ENCODE data around the gene GALNS.
"Not testable (repeated sequence)": the region's sequence is repeated elsewhere in the genome, so short reads cannot be mapped to it uniquely, and the experiment has no call there.

Gene GALNS

DNA sequence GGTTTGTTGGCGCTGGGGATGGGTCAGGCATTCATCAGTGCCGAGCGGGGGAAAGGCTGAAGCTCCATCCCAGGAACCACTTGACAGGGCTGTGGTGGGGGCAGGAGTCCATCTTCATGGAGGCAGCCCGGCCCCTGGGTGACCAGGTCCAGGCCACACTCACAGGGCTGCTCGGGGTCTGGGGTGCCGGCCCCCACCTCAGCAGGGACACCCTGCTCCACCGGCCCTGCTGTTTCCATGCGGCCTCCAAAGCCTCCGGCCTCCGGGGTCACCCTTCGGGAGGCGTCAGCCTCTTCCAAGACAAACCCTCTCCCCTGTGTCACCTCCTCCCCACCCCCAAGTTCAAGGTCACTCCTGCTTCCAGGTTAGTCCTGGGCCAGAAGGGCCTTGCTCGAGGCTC lies 22.1 kb downstream of the GALNS start:
- DNase-seq = no peak

DNA sequence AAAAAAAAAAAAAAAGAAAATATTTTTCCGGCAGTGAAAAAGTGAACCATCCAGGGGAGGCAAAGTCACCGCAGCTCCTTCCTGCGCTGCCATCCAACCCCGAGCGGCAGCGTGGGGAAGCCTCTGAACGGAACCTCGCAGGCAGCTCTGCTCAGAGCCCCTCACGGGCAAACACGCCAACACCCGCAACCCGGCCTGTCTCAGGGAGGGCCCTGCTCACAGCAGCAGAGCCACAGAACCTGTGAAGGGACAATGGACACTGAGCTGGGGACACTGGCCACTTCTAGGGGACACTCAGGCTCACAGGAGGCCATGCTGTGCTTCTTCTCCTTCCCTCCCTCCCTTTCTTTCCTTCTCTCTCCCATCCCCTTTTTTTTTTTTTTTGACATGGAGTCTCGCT lies 23.7 kb downstream of the GALNS start:
- DNase-seq = no peak

DNA sequence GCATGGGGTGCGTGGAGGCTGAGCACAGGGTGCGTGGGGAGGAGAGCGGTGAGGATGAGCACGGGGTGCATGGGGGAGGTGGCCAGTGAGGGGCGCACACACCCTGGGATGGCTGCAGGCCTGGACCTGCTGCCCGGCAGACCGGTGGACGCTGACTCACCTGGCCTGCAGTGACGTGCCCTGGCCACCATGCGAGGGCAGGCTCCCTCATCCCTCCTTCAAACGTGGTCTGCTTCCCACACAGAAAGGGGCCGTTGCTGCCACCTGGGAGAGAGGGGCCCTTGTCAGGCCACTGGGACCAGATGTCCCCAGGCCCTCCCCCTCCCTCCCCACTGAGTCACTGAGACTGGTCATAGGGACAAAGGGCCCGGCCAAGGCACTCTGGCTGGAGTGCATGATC lies 24.9 kb downstream of the GALNS start:
- no peak for DNase-seq

DNA sequence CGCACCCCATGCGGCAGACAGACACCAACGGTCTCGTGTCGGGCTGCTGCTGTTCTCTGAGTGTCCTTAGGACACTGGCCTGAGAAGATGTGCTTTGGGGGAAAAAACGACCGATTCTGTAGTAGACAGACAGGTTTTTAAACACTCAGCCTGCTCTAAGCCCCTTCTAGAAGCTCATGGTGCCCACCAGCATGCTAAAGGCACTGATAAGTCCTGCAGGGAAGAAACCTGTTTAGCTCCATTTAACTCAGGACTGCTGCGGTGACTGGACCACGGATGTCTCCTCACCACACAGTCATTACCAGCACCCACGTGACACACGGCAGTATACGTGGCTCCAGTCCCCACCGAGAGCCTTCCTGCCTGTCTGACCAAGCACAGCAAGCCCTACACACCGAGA lies 26.0 kb downstream of the GALNS start:
- DNase-seq = no peak

DNA sequence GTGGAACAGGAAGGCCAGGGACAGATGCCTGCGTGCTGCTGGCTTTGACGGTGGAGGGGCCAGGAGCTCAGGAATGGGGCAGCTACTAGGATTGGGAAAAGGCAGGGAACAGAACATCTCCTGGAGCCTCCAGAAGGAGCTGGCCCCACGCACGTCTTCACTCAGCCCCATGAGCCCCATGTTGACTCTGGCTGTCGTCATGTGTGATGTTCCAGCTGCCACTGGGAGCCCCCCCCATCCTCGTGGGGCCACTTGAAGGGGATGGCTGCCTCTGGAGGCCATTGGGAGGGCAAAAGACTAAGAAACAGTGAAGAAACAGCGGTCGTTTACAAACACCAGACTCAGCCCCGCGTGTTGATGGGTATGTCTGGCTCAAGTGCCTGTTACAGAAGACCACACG lies 26.5 kb downstream of the GALNS start:
- DNase-seq = no peak

DNA sequence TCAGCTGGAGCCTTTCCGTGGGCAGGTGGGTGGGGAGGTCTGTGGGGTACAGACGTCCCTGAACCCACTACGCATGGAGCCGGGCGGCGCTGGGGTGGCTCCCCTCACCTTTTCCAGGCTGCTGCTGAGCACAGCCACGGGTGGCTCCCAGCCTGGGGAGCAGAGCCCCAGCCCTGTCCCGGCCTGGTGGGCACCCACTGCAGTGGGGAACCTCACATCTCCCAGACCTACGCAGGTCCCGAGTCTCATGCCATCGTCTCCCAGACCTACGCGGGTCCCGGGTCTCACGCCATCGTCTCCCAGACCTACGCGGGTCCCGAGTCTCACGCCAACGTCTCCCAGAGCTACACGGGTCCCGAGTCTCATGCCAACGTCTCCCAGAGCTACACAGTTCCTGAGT lies 28.0 kb downstream of the GALNS start:
- no peak for DNase-seq

DNA sequence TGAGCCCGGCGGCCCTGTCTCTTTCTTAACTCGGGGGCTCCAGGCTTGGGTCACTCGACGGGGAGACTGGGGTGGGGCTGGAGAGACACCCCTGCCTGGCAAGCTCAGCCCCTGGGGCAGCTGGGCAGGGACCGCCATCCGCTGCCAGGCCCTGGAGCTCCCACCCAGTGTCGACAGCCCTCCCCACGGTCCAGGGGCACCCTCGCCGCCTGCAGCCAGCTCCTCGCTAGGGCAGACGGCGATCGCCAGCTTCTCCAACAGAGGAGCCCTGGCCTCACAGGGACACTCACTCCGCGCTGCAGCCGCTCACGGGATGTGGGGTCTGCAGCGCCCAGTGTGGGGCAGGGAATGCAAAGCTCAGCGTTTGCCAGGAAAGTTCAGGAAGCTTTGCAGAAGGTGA lies 29.0 kb downstream of the GALNS start:
- DNase-seq = no peak

DNA sequence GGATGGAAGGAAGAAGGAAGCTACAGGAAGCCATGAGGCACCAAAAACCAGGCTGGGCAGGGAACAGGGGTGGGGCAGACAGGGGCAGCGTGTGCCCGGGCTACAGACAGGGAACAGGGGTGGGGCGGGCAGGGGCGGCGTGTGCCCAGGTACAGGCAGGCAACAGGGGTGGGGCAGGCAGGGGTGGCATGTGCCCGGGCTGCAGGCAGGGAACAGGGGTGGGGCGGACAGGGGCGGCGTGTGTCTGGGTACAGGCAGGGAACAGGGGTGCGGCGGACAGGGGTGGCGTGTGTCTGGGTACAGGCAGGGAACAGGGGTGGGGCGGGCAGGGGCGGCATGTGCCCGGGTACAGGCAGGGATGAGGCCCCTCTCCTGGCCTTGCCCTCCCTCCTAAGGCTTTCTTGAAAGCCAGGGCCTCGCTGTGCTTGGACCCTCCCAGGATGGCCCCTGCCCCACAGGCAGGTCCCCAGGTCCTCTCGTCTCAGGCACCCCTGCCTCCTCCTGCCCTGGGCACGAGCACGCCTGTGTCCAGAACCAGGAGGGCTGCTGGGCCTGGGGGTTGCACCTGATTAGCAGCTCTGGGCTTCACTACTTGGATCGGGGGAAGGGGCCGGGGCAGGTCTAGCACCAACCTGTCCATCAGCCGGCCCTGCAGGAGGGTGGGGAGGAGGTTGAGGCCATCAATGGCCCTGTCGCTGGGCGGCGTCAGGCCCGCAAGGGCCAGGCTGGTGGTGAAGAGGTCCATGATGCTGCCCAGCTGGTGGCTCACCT lies 30.5 kb downstream of the GALNS start:
- DNase-seq = no peak

DNA sequence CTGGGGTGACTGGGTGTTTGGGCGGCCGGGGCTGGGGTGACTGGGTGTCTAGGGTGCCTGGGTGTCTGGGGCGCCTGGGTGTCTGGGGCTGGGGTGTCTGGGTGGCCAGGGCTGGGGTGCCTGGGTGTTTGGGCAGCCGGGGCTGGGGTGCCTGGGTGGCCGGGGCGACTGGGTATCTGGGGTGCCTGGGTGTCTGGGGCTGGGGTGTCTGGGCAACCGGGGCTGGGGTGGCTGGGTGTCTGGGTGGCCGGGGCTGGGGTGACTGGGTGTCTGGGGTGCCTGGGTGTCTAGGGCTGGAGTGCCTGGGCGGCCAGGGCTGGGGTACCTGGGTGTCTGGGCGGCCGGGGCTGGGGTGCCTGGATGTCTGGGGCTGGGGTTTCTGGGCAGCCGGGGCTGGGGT lies 31.6 kb downstream of the GALNS start:
- no peak for DNase-seq

DNA sequence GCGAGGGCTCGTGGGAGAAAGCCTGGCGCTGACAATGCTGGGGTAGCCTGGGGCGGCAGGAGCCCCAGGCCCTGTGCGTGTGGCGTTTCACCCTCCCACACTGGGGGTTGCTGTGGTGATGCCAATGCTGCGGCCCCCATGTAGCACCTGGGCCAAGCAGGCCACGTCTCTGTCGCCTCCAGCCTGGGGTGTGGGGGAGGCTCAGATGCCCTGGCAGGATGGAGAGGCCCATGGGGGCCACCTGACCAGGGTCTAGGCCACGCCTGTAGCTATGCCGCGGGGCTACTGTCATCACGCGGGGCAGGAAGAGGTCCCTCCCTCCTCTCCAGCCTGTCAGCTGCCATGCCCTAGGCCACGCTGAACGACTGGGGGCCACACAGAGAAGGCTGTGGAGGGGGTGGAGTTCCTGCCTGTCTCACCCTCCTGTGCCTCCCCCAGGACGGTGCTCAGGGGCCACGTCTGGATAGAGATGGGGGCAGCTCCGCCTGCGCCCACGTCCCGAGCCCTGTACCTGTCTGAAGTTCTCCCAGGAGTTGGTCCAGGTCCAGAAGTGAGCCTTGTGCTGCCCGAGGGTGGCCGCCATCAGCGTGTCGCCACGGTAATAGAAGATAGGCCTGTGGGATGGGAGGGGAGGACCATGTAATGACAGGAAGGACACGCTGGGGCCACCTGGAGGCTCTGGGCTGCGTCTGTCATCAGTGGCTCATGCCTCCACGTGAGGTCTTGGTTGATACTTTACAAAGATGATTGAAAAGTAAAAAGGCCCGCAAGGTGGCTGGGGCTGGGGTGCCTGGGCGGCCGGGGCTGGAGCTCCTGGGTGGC lies 32.3 kb downstream of the GALNS start:
- no peak for DNase-seq

DNA sequence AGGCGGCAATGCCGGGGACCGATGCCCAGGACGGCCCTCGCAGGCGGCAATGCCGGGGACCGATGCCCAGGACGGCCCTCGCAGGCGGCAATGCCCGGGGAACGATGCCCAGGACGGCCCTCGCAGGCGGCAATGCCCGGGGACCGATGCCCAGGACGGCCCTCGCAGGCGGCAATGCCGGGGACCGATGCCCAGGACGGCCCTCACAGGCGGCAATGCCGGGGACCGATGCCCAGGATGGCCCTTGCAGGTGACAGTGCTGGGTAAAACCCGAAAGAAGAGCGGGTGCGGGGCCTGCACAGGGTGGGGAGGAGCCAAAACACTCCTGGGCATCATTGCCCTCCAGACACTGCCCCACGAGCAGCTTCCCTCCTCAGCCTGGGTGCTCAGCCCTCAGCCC lies 33.1 kb downstream of the GALNS start:
- DNase-seq = not testable (repeated sequence)

DNA sequence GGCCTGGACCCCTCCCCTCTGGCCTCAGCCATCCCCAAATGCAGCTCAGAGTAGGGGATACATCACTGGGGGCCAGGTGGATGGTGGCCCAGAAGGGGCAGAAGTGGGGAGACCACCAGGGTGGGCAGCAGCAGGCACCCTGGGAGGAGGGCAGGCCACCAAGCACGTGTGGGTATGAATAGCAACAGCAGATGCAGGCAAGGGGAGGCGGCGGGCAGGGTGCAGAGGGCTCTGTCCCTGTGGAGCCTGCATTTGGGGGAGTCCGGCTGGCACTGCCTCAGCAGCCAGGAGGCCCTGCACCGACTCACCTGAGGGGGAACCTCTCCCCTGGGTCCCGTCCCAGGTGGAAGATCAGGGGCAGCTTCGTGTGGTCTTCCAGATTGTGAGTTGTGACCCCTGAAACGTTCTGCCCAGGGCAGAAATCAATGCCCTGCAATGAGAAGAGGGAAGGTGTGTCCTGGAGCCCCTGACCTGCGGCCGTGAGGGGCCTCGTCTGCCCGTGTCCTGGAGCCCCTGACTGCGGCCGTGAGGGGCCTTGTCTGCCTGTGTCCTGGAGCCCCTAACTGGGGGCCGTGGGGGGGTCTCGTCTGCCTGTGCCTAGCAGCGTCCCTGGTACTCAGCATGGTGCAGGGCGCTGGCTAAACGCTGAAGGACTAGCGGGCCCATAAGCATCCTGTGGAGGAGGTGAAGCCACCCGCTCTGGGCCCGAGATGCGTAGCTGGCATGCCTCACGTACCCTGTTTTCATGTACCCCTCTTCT lies 34.3 kb downstream of the GALNS start:
- DNase-seq = no peak

DNA sequence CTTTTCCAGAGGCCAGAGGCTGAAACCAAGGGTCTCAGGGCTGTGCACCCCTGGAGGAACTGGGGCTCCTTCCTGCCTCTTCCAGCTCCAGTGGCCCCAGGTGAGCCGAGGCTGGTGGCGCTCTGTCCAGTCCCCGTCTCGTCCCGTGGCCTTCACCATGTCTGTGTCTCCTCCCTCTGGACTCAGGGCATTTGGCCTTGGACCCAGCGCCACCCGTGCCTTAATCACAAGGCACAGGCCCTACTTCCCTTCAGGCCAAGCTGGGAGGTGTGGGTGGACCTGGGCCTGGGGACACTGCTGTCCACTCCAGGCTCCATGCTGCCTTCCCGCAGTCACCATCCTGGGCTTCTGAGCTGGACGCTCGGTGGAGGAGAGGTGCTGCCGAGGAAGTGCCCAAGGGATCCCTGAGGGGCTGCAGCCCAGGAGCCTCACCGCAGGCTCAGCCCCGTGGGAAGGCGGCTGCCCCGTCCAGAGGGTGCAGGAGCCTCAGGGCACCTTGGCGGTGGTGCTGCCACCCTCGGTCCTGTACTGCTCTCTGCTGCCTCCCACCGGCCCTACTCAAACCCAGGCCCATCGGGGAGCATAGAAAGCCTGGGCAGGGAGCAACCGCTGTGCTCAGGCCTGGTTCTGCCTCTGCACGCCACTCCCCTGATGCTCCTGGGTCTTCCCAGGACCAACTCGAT lies 35.4 kb downstream of the GALNS start:
- no peak for DNase-seq

DNA sequence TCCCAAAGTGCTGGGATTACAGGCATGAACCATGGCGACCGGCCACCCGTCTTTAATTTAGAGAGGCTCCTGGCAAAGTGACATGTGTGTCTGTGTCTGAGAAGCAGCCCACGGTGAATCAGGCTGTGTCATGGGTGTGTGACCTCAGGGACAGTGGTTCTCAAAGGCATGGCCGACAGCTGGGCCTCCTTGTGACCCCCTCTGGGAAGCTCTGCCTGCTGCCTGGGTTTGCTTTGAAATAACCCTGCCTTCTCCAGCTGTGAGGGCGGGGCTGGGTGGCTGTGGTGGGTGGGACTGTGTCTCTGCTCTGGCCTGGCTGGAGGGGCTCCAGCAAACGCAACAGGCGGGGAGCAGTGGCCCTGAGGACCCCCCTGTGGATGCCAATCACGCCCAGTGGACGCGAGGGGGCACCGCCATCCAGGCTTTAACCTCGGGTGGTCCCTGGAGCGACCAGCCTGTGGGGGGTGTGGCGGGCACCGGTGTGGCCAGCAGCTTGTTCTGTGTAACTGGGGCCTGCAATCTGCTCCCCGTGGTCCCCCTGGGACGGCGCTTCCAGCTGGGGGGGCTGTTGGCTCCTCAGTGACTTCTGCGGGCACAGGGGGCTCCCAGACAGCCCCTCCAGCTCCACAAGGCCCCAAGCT lies 36.2 kb downstream of the GALNS start:
- DNase-seq = no peak

DNA sequence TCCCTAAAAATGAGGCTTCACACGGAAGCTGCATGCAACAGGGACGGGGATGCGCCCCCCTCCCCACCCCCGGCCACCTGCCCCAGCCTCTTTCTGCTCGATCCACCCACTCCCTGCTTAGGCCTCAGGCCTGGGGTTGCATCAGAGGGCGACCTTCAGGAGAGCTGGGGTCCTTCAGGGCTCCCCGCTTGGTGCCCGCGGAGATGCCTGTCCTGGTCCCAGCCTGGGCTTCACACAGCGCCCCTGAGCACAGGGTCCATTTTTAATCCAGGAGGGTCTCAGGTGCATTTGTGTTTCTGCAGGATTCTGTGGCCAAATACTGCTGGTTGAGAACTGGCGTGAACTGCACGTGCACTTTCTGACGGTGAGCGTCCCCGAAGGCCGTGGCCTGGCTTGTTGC lies 37.6 kb downstream of the GALNS start:
- DNase-seq = no peak

DNA sequence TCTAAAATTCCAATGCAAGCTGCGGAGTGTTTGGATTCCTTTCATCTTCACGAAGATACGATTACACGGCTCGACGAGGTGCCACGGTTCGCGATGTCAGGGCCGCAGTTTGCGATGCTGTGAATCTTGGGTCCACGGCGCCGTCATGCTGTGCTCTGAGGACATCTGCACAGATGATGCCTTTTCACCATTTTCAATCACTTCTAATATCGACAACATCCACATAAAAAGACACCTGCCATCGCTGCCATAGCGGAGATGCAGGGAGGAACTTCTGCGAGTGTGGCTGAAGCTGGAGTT lies 38.2 kb downstream of the GALNS start:
- no peak for DNase-seq

DNA sequence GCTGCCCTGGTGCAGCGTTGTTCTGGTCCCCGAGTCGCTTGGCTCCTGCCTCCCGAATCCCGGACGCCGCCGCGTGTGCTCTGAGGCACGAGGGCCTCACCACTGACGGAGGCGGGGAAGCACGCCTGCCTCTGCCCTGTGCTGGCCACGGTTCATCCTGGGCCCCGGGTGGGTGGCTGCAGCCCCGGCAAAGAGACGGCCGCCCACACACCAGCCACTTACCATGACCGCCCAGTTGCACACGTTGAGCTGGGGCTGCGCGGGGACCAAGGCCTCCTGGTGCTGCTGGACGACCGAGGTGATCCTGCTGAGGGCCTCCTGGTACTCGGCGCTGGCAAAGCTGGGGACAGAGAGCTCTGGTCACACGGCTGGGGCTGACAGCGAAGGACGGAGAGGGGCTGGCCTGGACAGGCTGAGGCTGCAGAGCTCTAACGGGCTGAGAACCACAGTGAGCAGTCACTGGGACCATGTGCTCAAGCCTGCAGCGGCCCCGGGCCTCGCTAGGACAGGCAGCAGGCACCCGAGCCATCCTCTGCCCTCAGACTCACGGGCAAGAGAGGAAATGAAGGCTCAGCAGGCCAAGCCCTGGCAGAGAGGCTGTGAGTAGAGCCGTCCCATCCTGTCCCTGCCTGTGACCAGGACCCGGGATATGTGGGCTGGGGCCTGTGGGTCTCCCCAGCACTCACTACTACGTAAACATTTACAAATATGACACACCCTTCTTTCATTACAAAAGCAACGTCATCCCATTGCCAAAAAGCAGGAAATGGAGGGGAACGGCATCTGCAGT lies 38.8 kb downstream of the GALNS start:
- DNase-seq = no peak

DNA sequence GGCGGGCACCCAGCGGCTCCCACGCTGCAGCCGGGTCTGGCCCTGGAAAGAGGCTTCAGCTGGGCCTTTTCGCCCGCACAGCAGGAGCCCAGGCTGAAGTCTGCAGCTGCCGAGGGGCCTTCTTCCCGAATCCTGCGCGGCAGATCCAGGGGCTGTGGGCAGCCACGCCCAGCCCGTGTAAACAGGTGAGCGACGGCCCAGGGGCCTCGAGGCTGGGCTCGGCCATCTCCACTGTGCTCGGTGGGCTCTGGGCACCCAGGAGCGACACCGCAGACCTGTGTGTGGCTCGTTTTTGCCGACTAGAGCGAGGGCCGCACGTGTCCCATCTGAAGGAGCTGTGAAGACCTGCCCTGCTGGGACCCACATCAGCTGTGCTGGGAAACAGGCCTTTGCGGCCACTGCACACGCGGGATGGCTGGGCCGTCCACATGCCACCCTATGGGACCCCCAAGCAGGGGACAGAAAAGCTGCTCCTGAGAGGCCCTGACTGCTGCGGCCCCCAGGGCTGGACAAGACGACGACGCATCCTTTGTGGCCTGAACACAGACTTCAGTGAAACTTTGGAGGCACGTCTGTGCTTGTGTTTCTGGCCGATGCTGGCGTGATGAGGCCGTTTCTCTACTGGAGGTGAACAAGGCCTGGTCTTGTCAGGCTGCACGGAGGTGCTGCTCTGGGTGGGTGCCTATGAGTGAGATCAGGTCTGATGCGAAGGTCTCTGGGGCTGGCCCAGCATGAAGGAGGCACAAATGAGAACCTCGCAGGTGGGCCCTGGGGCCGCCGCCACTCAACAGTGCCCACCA lies 39.8 kb downstream of the GALNS start:
- DNase-seq = no peak

DNA sequence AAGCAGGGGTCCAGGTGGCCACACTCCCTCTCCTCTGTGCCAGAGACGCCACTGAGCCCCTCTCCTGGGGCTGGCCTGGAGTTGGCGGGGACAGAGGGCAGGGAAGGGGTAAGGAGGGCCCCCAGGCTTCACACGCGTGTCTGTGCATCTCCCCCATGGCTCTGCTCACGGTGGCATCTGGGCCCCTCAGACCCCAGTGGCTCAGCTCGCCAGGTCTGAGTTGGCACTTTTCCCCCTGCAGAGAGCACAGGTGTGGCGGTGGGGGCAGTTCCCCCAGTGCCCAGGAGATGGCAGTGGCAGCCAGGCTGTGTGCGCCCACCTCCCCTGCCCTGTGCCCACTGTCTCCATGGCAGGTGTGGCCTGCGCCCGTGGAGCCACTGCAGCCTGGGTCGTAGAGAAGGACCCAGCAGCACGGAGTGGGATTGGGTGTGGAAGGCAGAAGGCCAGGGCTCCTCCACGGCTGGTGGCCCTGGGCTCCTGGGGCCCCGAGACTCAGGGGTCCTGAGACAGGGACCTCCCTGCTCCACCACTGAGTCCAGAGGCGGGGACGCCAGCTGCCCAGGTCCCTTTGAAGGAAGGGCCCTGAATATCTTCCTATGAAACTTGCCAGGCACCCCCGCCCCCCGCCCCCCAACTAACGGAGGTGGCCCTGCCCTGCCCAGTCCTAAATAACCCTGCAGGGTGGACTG lies 40.7 kb downstream of the GALNS start:
- no peak for DNase-seq

DNA sequence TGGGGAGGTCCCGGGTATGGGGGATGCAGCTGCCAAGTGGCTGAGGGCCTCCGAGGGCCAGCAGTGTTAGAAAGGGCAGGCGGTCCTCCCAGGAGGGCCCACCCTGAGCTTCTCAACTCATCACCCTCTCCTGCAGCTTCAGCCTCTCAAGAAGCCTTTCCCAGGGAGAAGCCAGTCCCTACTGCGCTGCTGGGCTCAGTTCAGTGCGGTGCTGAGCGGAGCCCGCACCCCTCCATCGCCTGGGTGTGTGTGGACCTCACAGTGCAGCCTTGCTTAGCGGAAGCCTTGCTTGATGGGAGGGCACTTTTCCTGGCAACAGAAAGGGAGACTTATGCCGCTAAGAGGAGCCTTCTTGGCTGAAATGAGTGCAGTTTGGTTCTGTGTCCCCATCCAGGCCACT lies 41.5 kb downstream of the GALNS start:
- no peak for DNase-seq

DNA sequence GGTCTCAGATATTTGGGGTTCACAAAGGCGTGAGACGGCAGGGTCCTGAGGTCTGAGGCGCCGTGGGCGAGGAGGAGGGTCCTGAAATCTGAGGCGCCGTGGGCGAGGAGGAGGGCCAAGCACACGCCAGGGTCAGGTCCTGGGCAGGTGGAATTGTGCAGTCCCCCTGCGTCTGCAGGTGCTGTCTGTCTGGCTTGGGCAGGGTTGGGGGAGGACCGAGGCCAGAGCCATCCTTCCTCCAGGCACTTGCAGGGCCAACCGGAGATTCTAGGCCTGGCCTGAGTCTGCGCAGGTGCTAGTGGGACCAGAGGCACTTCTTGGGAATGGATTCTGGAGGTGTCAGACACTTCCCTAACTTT lies 42.6 kb downstream of the GALNS start:
- DNase-seq = no peak

All from islet precursor cell (in vitro differentiated cells).